Adrenal gland (tissue), 5 donors: Measurements from ENCODE around the gene RRBP1.

ENCODE experiments used
- CTCF ChIP-seq, 6 experiments: fragments of 450-650 bp in 4 of 6; fragments of 200-600 bp in 2 of 6; sonication (generic) in 1 of 6; IDR thresholded peaks; 1 replicate in 5 of 6; 2 replicates in 1 of 6; pipeline versions ENCODE4 v1.5.1 to v1.8.0; 2016 to 2021; ENCODE audit warnings: antibody characterized with exemption in 6 of 6, mild to moderate bottlenecking in 2 of 6, moderate library complexity in 1 of 6
- POLR2A ChIP-seq, 2 donors: fragments of 450-650 bp; IDR thresholded peaks; one replicate each; pipeline ENCODE4 v1.6.1; 2017; ENCODE audit warnings: antibody characterized with exemption in 2 of 2, mild to moderate bottlenecking in 2 of 2, moderate library complexity in 1 of 2
- donor health status: DM: no; HTN: no; CAD: no.

DNA sequence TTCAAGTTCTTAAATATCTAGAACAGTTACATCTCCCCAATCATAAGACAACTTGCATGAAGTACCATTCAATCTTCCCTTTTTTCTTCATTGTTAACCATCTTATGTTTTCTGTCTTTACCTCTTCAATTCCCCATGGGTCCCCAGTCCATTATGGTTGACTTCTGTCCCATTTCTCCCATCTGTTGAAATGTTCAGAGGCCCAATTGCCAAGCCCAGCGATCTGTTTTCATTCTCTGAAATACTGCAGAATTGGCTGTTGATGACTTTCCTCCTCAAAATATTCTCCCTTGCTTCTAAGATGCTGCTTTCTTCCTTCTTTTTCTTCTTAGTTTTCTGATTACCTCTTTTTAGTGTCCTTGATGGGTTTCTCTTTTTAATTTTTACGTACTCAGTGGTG is 86.2 kb downstream of the RRBP1 start:
- TF ChIP-seq CTCF (IDR thresholded peaks at IDR 0.05) (no peak), POLR2A (IDR thresholded peaks at IDR 0.05) (no peak)
